IPS-NIHi7 (cell line): ENCODE measurements around the gene DNAAF5.
"Not testable (repeated sequence)": the region's sequence is repeated elsewhere in the genome, so short reads cannot be mapped to it uniquely, and the experiment has no call there.

Source experiments
- DNase-seq: peaks from one replicate; pipeline ENCODE4 v3.0.0; 2012; ENCODE audit warnings: mixed read lengths; ENCODE audit errors: extremely low spot score

DNAAF5 gene

GRCh38 chr7:781936-782529, 55.5 kb downstream of the DNAAF5 start:
- DNase-seq = no peak

- DNase-seq = no peak
Observed at GRCh38 chr7:782718-783449, 56.4 kb downstream of the DNAAF5 start.

GRCh38 chr7:783556-784490, 57.3 kb downstream of the DNAAF5 start:
- no peak for DNase-seq

GRCh38 chr7:784971-785370, 58.5 kb downstream of the DNAAF5 start:
- DNase-seq = no peak

GRCh38 chr7:785416-785815, 58.9 kb downstream of the DNAAF5 start:
- no peak for DNase-seq

- DNase-seq = peak; percentile 93
Observed at GRCh38 chr7:786472-787255, 60.2 kb downstream of the DNAAF5 start.

GRCh38 chr7:787332-788240, 61.1 kb downstream of the DNAAF5 start:
- no peak for DNase-seq

GRCh38 chr7:791519-791918, 65.0 kb downstream of the DNAAF5 start:
- DNase-seq = no peak

- no peak for DNase-seq
Observed at GRCh38 chr7:794207-794606, 67.7 kb downstream of the DNAAF5 start.

- DNase-seq = no peak
Observed at GRCh38 chr7:794671-795329, 68.3 kb downstream of the DNAAF5 start.

- not testable (repeated sequence) for DNase-seq
Observed at GRCh38 chr7:796434-797169, 70.1 kb downstream of the DNAAF5 start.

- no peak for DNase-seq
Observed at GRCh38 chr7:798921-799470, 72.5 kb downstream of the DNAAF5 start.

GRCh38 chr7:800692-801091, 74.2 kb downstream of the DNAAF5 start:
- DNase-seq = no peak

- DNase-seq = not testable (repeated sequence)
Observed at GRCh38 chr7:801351-801750, 74.9 kb downstream of the DNAAF5 start.

- DNase-seq = no peak
Observed at GRCh38 chr7:801940-802381, 75.5 kb downstream of the DNAAF5 start.

GRCh38 chr7:802500-803242, 76.2 kb downstream of the DNAAF5 start:
- DNase-seq = no peak

- no peak for DNase-seq
Observed at GRCh38 chr7:803243-803635, 76.7 kb downstream of the DNAAF5 start.

GRCh38 chr7:803796-804195, 77.3 kb downstream of the DNAAF5 start:
- DNase-seq = not testable (repeated sequence)
